Left renal cortex interstitium (tissue), 4 donors: ENCODE measurements around the gene AUTS2. TPM values are rescaled to one million over a fixed set of nuclear protein-coding genes. Genes with fewer than 3 reads are reported as not detected.
A peak's percentile ranks its signal among the peaks of the same experiment; 100 is the strongest.

Source experiments
- DNase-seq, 4 donors: peaks; one replicate each; pipeline ENCODE4 v3.0.0-alpha.2; 2013; ENCODE audit warnings: low read depth in 4 of 4, low spot score in 2 of 4, missing footprints in 1 of 4
- polyA plus RNA-seq, 4 donors: library from polyadenylated mRNA; unstranded; fragments of 120-200 nt; gene quantifications; one replicate each; pipeline ENCODE4 v1.2.1, GENCODE V29; 2013; ENCODE audit not compliant: insufficient read length in 4 of 4

AUTS2 gene
- polyA plus RNA-seq, 4 donors, result 56.5 to 144 (median 82.8) TPM

DNA sequence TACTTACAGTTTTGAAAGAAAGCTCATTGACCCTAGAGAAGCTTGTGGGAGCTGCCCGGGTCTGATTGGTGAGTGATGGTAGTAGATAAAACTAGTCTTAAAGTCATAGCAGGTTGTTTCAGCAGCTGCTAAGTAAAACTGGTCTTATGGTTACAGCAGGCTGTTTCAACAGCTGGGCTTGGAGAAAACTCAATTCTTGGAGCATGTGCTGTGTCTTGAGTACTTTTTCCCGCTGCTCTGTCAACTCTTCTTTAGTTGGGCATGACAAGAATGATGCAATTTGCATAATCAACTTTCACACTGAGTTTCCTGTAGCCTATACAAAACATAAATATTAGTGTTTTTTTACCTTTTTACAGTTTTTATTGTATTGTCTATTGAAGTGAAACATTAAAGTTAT is 707.9 kb downstream of the AUTS2 start:
- DNase-seq, result no peak

GRCh38 chr7:70307544-70308106 is 709.4 kb downstream of the AUTS2 start:
- no peak for DNase-seq

GRCh38 chr7:70312336-70312735 is 714.1 kb downstream of the AUTS2 start:
- DNase-seq, result no peak

GRCh38 chr7:70313271-70313670 is 715.0 kb downstream of the AUTS2 start:
- peak in 1 of 4 donors; percentile 44 for DNase-seq

GRCh38 chr7:70313687-70314086 is 715.4 kb downstream of the AUTS2 start:
- DNase-seq, result no peak

DNA sequence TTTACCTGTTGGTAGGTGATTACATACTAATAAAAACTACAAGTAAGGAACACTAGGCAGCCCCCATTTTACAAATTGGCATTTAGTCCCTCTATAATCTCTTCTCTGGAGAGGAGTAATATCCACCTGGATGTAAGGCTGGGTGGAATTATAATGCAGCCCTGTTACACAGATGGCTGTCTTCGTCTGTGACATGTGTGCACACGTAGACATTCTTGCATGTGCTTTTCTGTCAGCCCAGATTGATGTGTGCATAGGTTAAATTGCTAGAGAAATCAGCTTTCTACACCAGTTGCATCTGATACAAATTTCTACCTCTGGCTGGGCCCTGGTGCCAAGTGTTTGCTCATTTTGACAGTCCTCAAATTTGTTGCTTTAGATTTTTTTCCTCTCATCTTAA is 715.9 kb downstream of the AUTS2 start:
- no peak for DNase-seq

DNA sequence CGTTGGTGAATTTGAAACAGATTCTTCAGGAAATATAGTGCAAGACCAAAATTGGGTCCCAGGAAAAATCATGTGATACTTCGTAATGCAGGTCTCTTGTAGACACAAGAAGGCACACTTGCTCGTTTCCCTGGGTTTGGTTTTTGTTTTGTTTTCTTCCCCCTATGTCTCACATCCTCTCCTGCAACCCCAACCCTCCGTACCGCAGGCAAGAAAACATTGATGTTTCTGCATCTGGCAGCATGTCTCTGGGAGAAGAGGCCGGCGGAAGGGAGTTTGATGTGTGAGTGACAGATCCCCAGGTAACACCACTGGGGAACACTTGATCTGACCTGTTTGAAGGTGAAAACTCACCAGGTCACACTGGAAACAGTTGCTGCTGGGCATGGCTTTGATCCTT is 718.5 kb downstream of the AUTS2 start:
- no peak for DNase-seq

GRCh38 chr7:70317356-70317755 is 719.1 kb downstream of the AUTS2 start:
- DNase-seq, result no peak

DNA sequence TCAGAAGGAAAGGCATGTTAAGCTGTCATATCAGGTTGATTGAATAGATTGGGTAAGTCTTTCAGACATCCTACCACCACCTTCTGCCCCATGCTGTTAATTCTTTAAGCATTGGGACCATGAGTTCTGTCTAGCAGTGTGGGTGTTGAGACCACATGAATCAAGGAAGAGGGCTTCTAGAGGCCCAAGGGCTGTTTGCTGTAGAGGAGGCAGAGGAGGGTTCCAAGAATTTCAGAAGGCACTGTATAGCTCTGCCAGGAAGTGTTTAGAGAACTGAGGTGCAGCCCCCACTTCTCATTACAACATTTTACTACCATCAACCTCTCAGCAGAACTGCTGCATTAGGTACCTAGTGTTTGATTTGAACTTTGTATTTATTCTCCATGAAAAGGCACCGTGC is 720.2 kb downstream of the AUTS2 start:
- DNase-seq, result no peak

- DNase-seq, result no peak
Measured at GRCh38 chr7:70319057-70319456, 720.8 kb downstream of the AUTS2 start.

- DNase-seq, result no peak
Measured at GRCh38 chr7:70321016-70321590, 722.8 kb downstream of the AUTS2 start.

GRCh38 chr7:70322856-70323255 is 724.6 kb downstream of the AUTS2 start:
- DNase-seq, result no peak

- no peak for DNase-seq
Measured at GRCh38 chr7:70325509-70326101, 727.3 kb downstream of the AUTS2 start.

- no peak for DNase-seq
Measured at GRCh38 chr7:70334295-70334694, 736.0 kb downstream of the AUTS2 start.

DNA sequence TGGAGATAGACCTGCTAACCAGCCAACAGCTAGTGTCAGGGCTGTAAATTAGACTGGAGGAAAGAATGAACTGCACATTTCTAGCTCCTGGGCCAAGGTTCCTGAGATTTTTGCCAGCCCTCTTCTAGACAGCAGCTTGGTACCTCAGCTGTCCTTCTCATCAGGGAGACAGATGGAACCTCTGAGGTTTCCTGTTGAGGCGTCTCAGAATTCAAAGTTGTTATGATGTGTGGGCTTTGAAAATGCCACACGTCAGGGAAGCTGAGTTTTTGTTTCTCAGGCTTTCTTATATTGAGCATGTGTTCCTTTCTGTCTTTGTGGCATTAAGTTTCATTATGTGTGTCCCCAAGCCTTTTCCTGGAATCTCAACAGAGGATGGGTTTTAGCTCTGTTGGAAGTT is 736.6 kb downstream of the AUTS2 start:
- DNase-seq, result no peak

- no peak for DNase-seq
Measured at GRCh38 chr7:70336536-70336935, 738.3 kb downstream of the AUTS2 start.

DNA sequence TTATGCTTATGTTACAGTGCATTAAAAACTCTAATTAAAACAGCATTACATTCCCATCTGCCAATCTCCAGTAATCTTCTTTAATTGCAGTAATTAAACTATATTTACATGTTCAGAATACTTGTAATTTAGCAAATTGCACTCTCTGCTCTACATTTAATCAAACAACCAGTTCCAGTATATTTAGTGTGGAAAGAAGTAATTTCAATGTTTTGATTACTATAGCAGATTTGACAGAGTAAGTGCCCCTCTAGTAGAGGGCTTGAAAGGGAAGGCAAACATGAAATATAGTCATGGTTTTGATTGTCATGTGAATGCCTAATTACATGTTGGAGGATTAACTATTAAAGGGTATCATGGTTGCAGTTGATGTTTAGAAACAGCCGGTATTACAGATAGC is 739.7 kb downstream of the AUTS2 start:
- DNase-seq, result no peak

GRCh38 chr7:70340236-70340635 is 742.0 kb downstream of the AUTS2 start:
- no peak for DNase-seq

- no peak for DNase-seq
Measured at GRCh38 chr7:70341446-70341845, 743.2 kb downstream of the AUTS2 start.

DNA sequence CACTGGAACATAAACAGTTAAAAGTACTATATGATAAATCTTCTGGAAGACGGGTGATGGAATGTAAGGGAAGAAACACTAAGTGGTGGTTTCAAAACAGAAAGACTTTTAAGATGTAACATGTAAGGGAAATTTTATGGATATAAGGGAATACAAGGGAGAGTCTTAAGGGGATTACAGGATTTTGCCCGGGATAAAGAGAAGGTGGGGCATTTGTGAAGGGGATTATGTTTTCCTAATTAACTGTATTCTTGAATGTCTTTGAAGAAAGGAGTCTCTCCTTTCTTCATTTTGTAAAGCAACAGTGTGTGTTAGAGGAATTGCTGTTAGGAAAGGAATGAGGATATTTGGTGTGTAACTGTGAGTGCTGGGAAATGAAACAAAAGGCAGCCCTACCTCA is 745.2 kb downstream of the AUTS2 start:
- no peak for DNase-seq

- DNase-seq, result no peak
Measured at GRCh38 chr7:70344726-70345125, 746.5 kb downstream of the AUTS2 start.

GRCh38 chr7:70346844-70347462 is 748.7 kb downstream of the AUTS2 start:
- DNase-seq, result no peak
